T-helper 2 cell treated with Interferon-gamma antibody and Interleukin-4, amounts not matched to agents 100 ng/mL and 5 ng/mL, for 36 hours (primary cell): Measurements from ENCODE around the gene SLC32A1. TPM values are rescaled to one million over a fixed set of nuclear protein-coding genes. Genes with fewer than 3 reads are reported as not detected.

ENCODE experiments used
- intact Hi-C: fragments of 100-400 bp; cut with micrococcal nuclease; formaldehyde crosslinking; loops from one replicate; pipeline ENCODE4 v1.15.1; 2023
- total RNA-seq: library from RNA; stranded (reverse); gene quantifications from 2 replicates; pipeline ENCODE4 v1.2.3, GENCODE V29; 2022

SLC32A1 gene, protein sequence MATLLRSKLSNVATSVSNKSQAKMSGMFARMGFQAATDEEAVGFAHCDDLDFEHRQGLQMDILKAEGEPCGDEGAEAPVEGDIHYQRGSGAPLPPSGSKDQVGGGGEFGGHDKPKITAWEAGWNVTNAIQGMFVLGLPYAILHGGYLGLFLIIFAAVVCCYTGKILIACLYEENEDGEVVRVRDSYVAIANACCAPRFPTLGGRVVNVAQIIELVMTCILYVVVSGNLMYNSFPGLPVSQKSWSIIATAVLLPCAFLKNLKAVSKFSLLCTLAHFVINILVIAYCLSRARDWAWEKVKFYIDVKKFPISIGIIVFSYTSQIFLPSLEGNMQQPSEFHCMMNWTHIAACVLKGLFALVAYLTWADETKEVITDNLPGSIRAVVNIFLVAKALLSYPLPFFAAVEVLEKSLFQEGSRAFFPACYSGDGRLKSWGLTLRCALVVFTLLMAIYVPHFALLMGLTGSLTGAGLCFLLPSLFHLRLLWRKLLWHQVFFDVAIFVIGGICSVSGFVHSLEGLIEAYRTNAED
- not detected in 2 replicates for total RNA-seq

DNA sequence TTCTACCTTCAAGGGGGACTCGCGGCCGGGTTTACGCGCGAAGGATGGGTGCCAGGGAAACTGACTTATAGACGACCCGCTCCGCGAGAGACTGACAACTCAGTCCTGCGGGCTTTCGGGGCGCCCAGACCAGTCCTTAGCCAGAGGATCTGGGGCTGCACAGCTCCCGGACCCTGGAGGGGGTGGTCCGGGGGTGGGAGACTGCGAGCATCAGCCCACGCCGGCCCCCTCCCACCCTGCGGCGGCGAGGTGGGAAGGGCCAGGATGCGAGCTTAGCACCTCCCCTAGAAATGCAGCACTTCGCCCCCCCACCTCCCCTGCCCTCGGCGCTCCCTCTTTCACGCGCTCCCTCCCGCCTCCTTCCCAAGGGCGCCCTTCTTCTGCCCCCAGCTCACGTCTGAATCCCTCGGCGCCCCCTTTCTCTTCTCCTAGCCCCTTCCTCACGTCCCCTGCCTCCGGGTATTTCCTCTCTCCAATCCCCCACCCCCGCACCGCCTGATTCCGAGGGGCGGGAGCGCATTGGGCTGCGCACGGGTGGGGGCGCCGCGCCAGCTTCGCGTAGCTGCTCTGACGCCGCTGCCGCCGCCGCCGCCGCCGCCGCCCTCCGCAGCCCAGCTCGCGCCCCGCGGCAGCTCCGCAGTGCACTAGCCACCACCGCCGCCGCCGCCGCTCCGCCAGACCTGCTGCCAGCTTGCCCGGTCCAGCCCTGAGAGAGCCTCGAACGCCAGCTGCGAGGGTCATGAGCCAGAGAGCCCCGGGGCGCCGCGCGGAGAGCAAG, at the start of gene SLC32A1:
Gene SLC32A1 (plus strand): TSS at position 639 of the 778 bp plus-strand sequence. CDS start 239 bp downstream, outside the sequence.
- intact Hi-C loops = no loop called here

DNA sequence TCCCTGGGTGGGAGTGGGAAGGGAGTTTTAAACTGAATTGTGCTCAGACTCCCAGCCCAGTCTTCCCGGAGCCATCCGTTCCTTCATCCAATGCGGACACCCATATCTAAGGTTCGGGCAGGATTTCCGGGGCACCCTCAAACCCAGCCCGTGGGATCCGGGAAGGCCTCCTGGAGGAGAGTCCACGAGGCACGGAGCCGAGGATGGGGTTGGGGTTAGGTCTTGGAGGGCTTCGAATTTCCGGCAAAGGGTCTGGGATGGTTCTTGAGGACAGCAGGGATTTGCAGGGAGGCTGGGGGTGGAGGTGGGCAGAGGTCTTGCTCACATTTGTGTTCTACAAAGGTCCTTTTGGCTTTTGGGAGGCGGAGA, 49.5 kb upstream of the SLC32A1 start:
- intact Hi-C loops = loop anchor here (1.0 kb wide), 1 partner anchor 74 kb away; the partner anchor contains the start of gene ACTR5

DNA sequence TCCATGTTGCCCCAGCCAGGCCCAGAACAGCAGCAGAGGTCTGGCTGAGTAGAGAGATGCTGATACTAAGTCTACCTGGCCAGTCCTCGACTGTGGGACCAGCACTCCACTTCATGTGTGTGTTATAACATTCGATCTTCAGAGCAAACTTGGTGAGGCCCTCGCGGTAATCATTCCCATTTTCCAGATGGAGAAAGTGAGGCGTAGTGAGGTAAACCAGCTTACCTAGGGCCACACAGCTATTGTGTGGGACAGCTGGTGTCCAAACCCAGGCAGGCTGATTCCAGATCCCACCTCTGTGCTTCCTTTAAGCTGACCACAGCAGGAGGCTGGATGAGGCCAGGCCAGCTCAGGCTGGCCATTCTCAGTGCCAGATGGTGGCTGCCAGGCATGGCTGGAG, 47.7 kb upstream of the SLC32A1 start:
- intact Hi-C loops = no loop called here

DNA sequence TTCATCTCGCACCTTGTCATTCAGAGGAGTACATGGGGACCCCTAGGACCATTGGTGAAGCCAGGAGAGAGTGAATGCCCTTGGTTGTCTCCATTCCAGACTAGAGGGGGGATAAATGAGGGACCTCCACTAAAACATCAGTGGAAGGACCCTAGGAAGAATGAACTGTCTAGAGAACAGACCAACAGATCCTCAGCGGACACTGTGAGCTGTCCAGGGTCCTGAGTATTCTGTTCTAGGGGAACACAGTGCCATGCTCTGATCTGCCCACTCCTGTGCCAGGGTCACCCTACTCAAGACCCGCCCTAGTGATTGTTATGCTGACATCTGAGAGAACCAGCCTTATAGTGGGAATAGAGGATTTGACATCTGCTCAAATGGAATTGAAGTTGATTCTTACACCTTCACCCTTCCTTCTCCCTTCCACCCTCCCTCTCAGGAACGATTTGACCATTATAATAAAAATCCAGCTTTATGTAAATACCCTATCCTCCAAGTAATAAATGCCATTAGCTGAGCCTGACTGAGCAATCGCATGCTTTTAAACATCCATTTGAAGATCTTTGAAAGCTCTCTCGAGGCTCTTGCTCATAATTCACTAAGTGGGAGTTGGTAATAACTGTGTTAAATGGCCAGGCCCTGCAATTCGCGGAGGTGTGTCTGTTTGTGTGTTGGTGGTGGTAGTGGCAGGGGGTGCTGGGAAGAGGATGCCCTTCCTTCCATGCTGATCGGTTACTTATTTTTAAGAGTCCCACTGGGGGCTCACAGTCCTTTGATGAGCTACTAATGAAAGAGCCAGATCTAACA, 43.6 kb upstream of the SLC32A1 start:
- intact Hi-C loops = no loop called here

DNA sequence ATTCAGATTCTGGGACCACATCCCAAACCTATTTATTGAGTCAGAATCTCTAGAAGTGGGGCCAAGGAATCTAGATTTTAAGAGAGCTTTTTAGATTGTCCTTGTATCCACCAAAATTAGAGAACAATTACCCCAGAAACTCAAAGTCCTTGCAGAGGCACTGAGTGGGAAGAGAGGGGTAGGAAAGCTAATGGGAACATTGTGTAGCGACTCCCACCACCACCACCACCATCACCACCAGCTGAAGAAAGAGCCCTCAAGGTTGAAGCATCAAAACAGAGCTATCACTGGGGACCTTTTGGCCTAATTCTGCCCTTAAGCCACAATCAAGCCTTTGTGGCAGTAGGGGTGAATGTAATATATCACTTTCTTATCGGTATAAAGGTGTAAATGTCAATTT, 39.0 kb upstream of the SLC32A1 start:
- intact Hi-C loops = no loop called here

DNA sequence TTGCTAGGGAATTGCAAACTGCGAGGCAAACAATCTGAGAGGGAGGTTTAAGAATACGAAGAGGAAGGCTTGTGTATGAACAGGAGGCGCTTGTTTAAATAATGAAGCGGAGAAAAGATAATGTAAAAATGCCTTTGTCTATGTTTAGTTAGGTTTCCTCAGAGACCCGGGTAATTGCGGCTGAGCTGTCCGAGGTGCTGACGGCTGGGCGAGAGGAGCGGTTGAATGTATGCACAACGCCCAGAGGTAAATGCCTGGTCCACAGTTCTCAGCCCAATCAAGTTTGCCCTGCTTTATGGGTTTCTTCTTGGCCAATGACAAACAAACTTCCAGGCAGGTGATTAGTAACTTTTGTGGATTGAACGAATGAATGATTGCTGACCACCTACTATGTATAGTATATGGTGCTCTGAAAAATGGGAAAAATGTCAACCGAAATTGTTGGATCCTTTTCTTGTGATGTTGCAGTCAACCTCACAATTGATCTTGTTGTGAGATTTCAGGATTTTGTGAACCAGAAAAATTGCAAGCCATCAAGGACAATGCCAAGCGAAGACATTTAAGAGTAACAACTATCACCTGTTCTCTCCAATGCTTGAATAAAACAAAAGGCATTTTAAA, 38.3 kb upstream of the SLC32A1 start:
- intact Hi-C loops = no loop called here

DNA sequence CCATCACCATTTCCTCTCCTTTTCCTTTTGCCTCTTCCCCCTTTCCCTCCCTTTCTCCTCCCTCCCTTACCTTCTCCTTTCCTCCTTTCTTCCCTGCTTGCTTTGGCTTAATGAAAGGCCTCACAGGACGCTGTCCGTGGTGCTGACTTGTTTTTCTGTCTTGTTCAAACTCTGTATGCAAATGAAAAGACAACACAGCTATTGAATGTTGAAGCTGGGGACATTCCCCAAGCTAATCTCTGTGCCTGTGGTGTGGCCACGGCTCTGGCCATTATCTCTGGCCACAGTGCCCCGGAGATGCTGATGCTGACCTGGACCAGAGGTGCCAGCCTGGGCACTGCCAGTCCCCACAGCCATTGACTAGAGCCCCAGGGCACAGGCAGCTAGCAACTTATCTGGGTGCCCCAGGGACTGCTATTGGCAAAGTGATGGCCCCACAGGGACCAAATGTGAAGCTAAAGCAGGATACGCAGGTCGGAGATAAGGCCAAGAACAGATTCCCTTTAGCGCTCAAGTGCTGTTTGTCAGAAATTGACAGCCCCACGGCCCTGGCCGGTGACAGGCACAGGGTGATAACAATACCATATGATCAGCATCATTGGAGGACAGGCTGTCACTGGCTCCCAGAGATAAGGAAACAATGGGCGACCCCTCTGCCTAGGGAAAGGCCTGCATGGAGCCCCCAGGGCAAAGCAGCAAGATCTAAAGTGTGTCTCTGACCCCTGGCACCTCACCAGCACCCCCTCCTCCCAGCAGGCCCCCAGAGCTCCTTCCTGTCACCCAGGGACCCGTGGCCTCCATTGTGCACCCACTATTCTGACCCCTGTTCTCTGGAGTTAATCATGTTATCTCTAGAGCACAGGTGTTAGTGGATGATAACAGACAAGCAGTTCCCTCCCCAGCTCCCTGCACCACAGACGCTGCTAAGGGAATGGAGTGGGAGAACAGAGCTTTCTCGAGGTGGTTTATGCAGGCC, 31.6 kb upstream of the SLC32A1 start:
- intact Hi-C loops = no loop called here

DNA sequence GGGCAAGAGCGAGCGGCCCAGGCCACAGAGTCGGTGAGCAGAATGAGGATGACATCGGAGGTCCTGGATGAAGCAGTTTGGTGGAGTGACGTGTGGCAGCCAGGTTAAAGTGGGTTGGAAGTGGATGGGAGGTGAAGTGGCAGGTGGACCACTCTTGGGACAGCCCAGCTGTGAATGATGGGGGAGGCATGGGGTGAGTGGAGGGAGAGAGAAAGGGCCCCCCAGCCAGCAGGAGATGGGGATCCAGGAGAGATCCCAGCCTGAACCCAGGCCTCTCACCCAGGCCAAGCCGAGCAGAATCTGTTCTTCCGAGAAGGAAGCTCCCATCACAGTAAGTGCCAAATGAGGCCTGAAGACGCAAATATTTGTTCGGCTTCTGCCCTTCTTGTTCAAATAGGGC, 27.0 kb upstream of the SLC32A1 start:
- intact Hi-C loops = no loop called here

DNA sequence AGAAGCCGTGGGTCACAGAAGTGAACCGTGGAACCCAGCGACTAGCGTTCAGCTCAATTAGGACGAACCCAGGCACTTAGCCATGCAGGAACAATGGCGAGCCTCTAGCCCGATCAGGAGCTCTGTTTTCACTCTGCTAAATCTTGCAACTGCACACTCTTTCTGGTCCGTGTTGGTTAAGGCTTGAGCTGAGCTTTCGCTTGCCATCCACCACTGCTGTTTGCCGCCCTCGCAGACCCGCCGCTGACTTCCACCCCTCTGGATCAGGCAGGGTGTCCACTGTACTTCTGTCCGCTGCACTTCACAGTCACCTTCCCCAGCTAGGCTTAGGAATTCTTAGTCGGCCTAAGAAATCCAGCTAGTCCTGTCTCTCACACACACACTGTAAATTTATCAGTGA, 25.7 kb upstream of the SLC32A1 start:
- intact Hi-C loops = no loop called here

DNA sequence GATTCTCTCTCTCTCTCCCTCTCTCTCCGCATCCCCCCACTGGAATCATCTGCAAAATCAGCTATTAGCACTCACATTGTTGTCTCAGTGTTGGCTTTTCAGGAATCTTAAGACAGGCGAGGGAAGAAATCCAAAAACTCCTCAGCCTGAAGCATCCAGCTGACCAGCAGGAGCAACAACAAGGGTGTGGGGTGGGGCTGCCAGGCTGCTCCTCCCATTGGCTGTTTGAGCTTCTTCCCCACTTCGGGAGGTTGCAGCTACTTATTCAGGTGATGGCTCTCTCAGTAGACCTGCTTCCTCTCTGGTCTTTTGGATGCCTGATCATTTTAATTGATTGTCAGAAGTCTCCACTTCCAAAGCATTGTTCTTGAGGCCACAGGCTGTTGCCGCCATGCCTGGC, 24.1 kb upstream of the SLC32A1 start:
- intact Hi-C loops = no loop called here

DNA sequence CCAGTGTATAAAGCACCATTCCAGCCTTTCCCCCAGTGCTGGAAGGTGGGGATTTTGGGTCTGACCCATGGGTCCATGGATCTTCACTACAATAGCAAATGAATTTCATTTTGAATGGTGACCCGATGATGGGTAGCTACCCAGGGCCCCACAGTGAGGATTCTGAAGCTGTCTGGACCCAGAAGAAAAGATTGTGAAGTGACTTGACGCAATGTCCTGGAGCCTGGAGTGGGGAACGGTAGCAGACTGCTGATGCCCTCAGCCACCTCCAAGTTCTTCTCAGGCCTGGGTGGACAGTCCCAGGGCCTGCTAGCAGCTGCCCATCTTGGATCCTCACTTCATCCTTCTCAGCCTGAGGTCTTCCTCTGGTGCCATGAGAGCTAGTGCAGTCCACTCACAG, 23.4 kb upstream of the SLC32A1 start:
- intact Hi-C loops = no loop called here

DNA sequence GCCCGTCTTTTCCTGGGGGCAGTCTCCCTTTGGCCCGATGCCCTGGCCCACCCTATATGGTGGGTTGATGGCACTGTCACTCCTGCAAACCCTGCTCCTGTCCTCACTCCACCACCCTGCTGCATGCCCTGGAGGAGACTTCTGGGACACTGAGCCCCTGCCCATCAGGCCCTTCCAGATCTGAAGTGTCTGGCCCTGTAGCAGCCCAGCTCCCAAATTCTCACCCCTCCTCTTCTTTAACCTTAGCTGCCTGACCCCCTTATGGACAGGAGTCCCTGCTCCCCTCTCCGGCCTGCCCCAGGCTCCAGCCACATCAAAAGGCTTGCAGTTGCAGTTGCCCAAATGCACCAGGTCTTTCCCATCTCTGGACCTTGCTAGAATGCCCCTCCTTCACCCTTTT, 20.8 kb upstream of the SLC32A1 start:
- intact Hi-C loops = no loop called here

DNA sequence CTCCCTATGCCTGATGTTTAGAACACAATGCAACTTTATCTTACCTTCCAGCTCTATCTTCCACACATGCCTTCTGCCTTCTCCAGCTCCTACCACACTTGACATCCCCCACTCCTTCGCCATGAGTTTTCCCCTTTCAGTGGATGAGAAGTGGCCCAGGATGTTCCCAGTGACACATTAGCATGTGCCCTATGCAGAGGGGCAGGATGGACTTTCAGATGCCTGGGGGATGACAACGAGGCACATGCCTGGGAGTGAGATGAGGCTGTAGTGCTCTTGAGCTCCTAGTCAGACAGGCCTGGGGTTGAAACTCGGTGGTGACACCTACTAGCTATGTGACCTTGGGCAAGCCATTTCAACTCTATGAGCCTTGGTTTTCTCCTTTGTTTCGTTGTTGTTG, 20.1 kb upstream of the SLC32A1 start:
- intact Hi-C loops = no loop called here

DNA sequence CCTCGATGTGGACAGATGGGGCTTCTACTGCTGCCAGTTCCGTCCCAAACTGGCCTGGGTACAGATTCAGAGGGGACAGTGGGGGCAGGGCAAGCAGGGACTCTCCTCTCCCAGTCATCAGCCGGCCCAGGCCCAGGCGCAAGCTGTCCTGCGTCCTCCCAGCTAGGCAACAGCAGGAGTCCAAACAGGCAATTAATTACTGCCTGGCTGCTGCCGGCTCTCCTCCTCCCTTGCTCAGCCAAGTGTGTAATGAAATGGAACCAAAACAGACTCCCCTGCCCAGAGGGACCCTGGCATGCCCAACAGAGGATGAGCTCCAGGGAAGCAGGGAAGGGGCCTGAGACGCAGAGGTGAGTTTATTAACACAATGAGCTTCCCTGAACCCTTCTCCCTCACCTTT, 17.8 kb upstream of the SLC32A1 start:
- intact Hi-C loops = no loop called here

DNA sequence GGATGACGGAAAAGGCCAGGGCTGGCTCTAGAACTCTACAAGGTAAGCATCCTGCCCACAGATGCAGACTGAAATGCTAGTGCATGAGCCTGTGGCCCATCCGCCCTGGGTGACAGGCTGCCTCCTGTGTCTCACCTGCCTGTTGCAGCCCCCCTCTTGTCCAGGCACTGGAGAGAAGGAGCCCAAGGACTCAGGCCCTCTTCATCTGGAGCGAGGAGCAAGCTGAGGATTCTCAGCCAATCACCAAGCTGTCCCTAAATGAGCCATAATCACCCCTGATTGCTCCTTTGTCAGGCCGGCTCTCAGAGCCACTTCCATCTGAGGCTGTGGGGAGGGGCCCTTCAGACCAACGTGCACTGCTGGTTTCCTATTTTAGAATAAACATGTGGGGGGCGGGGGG, 10.0 kb upstream of the SLC32A1 start:
- intact Hi-C loops = no loop called here

DNA sequence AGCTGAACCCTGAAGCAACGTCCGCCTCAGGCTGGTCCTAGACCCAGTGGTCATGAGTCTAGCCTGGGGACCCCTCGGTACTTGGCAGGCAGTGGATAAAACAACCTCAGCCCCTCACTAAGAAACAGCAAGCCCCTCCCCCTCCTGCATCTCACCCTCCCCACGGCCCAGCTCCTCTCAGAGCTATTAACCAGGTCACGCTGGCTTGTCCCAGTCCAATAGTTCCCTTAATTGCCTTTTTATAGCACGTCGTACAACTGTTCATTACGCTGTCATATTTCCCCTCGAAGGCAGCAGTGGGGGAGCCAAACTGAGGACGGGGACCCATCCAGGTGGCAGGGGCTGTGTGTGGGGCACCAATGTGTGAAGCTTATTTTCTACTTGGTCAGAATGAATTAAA, 8.6 kb upstream of the SLC32A1 start:
- intact Hi-C loops = no loop called here

DNA sequence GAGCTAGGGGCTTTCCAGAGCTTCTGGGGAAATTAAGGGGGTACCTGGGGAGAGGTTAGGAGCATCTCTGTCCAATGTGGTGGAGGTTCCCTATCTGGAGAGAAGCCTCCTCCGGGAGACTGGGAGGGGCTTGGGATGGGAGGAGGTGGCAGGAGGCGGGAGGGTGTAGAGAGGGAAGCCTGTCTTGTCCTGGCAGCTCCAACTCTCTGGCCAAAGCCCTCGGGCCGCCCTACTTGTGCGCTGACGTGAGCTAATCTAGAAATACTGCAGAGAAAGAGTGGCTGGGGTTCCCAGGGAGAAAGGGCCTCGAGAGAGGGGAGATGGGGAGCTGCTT, 1.6 kb upstream of the SLC32A1 start:
- intact Hi-C loops = no loop called here

DNA sequence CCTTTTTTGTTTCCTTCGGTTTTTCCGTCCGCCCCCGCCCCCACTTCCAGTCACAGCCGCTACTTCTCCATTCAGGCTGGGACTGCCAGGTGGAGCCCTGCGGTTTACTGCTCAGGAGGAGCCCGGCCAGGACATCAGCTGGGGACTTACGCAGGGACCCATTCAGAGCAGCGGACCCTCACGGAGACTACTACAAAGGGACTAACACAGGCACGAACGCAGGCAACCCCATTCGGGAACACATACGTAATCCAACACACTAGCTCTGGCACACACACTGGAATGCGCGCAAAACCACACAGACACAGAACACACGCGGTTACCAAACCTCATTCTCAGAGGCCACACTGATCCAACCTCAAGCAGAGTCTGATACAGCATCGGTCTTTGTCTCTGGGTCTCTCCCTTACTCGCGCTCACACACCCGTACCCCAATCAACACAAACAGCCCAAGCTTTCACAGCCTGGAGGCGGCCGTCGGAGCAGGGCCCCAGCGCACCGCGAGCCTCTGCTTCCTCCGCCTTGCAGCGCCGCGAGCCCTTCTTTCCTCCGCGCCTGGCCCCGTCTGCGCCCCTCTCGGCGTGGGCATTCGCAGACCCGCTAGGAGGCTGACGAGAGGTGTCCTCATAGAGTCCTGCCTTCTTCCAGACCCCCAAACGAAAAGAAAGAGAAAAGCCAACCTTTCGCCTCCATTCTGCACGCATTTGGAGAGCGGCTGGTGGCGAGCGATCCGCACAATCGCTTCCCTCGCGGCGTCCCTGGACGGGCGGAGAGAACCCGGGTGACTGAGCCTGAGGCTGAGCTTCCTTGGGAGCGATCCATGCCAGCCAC, 1.1 kb upstream of the SLC32A1 start:
- intact Hi-C loops = no loop called here

DNA sequence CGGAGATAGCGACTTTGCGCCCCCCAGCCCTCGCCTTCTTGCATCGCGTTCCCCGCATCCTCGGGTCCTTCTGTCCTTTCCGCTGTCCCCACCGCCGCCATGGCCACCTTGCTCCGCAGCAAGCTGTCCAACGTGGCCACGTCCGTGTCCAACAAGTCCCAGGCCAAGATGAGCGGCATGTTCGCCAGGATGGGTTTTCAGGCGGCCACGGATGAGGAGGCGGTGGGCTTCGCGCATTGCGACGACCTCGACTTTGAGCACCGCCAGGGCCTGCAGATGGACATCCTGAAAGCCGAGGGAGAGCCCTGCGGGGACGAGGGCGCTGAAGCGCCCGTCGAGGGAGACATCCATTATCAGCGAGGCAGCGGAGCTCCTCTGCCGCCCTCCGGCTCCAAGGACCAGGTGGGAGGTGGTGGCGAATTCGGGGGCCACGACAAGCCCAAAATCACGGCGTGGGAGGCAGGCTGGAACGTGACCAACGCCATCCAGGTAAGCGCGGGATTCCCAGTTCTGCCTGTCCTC, 401 bp downstream of the SLC32A1 start:
- intact Hi-C loops = no loop called here
